Stimulated activated CD8-positive, alpha-beta memory T cell treated with anti-CD3 and anti-CD28 coated beads, Interleukin-15, amount 100 ng/mL, for 24 hours (primary cell): ENCODE results near the gene PPP1R12B.
"Not testable (repeated sequence)": the region's sequence is repeated elsewhere in the genome, so short reads cannot be mapped to it uniquely, and the experiment has no call there.

Experiments used
- DNase-seq: peaks from one replicate; pipeline ENCODE4 v3.0.0-alpha.2; 2020; ENCODE audit warnings: low read depth

Gene PPP1R12B

DNA sequence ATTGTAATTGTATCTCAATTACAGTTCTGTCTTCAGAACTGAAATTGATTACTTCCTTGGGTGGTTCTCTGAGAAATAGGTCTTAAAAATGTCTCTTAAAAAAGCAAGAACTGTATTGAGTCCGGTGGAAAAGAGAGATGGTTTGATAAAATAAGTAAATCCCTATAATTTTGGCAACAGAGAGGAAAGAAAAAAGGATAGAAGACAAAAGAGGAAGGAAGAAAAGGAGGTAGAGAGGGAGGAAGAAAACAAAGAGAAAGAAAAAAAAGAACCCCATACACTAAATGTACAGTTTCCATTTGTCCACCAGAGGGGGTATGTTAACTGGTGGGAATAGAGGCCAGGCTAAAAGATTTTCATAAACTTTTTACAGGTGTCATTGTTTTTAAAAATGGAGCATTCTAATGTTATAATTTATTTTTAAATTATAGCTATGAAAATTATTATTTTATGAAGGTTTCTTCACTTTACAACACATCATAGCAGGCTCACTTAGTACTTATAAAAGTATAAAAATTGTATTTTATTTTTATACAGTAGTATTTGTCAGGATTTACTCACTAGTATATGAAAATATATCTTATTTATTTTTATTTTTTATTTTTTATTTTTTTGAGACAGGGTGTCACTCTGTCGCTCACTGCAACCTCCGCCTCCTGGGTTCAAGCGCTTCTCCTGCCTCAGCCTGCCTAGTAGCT lies 4.7 kb upstream of the PPP1R12B start:
- no peak for DNase-seq

DNA sequence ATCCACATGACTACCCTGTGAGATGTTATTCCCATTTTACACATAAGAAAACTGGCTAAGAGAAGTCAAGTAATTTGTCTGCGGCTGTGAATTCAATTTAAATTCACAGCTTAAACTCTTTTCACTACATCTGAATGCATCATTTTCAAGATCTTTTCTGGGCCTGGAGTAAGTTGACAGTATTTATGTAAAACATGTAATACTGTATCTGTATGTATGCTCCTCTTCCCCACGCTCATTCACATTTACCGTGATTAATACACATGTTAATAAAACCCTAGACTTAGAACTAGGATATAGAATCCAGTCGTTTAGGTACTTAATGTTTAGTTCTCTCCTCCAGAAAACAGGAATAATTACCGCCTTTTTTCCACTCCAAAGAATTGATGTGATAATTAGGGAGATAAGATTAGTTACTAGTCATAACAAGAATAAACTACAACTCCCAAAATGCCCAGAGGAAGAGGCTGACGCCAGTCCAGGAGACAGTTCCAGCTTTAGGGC lies 442 bp upstream of the PPP1R12B start:
- DNase-seq = no peak

GRCh38 chr1:202349206-202349928 lies 868 bp downstream of the PPP1R12B start:
- no peak for DNase-seq

GRCh38 chr1:202351725-202352124 lies 3.2 kb downstream of the PPP1R12B start:
- no peak for DNase-seq

DNA sequence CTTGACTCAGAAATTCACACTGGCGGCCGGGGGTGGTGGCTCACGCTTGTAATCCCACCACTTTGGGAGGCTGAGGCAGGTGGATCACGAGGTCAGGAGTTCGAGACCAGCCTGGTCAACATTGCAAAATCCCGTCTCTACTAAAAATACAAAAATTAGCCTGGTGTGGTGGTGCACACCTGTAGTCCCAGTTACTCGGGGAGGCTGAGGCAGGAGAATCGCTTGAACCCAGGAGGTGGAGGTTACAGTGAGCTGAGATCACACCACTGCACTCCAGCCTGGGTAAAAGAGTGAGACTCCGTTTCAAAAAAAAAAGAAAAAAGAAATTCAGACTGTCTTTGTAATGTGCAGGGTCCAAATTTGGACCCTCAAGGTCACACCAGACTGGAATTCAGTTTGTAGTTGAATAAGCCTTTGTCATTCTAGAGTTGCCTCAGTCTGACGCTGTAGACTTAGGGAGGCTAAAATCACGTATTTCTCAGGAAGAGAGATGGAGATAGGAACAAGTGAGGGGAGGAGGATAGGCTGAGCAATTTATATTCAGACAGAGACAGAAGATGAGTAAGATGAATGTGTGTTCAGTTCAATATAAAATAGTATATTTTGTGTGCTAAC lies 4.2 kb downstream of the PPP1R12B start:
- DNase-seq = not testable (repeated sequence)

DNA sequence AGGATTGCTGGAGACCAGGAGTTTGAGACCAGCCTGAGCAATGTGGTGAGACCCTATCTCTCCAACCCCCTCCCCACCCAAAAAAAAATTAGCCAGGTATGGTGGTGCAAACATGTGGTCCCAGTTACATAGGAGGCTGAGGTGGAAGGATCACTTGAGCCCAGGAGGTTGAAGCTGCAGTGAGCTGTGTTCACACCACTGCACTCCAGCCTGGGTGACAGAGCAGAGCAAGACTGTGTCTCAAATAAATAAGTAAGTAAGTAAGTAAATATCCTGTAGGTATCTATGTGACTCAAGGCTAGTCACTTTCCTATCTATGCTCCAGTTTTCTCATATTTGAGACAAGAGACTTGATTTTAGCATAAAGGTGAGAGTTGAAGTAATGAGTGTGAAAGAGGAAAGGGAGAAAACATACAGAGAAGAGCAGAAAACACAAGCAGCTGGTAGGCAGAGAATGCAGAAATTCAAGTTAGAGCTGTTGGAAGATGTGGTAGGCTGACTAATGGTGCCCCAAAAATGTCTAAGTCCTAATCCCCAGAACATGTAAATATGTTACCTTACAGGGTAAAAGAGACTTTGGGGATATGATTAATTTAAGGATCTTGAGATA lies 7.5 kb downstream of the PPP1R12B start:
- DNase-seq = no peak

DNA sequence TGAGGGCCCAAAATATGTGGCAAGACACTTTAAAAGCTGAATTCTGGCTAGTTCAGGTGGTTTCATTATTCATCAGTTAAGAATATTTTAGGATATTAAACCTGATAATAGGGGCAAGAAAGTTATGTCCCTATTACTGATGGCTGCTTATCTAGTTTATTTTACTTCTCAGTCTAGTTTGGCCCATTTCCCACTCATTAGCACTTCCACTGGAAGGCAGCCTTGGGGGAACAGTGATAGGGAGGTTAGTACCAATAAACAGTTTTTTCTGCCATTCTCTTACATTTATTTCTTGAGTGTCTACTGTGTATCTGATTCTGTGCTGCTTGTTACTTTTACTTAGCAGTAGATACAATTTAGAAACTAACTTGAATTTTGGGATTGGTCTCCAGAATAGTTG lies 9.0 kb downstream of the PPP1R12B start:
- DNase-seq = no peak

DNA sequence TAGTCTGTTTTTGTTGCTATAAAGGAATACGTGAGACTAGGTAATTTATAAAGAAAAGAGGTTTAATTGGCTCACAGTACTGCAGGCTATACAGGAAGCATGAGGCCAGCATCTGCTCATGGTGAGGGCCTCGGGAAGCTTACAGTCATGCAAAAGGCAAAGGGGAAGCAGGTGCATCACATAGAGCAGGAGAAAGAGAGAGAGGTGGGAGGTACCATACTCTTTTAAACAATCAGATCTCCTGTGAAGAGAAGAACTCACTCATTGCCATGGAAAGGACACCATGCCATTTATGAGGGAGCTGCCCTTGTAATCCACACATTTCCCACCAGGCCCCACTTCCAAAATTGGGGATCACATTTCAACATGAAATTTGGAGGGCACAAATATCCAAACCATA lies 12.7 kb downstream of the PPP1R12B start:
- DNase-seq = no peak

- no peak for DNase-seq
Observed at GRCh38 chr1:202361701-202362100, 13.2 kb downstream of the PPP1R12B start.

DNA sequence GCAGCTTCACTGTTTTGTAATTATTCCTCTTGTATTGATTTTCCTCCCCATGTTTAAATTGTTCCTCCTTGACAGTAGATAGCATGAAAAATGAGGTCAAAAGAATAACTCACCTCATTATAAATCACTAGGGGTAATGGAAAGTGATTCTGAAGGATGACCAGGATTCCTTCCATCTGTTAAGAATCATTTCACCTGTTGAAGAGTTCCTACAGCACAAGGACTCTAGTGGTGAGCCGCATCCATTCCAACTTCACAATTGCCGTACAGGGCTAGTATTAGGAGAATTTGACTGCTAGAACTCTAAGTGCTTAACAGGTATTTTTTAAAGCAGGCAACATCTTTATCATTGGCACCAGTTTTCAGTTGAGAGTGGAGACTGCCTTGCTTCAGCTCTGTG lies 13.7 kb downstream of the PPP1R12B start:
- DNase-seq = no peak

GRCh38 chr1:202365092-202365815 lies 16.8 kb downstream of the PPP1R12B start:
- DNase-seq = no peak

- DNase-seq = no peak
Observed at GRCh38 chr1:202367271-202367670, 18.8 kb downstream of the PPP1R12B start.

DNA sequence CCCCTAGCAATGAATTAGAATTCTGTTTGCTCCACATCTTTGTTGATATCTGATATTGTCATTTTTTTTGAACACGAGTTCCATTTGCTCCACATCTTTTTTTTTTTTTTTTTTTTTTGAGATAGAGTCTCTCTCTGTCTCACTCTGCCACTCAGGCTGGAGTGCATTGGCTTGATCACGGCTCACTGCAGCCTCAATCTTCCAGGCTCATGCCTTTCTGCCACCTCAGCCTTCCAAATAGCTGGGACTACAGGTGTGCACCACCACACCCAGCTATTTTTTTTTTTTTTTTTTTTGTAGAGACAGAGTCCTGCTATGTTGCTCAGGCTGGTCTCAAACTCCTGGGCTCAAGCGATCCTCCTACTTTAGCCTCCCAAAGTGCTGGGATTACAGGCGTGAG lies 22.4 kb downstream of the PPP1R12B start:
- not testable (repeated sequence) for DNase-seq

GRCh38 chr1:202374099-202374498 lies 25.6 kb downstream of the PPP1R12B start:
- DNase-seq = no peak

DNA sequence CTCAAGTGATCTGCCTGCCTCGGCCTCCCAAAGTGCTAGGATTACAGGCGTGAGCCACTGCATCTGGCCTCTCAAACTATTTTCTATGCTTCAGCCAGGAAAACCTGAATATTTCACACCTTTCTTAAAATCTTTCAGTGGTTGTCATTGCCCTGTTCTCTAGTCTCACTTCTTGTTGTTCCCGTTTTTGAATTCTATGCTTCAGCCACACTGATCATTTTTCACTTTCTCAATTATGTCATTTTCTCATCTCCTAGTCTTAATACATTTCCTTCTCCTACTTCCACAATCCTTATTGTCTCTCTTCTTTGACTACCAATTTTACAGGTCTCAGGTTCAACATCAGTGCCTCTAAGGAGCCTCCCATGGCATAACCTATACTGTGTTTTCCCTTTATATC lies 26.7 kb downstream of the PPP1R12B start:
- DNase-seq = not testable (repeated sequence)

DNA sequence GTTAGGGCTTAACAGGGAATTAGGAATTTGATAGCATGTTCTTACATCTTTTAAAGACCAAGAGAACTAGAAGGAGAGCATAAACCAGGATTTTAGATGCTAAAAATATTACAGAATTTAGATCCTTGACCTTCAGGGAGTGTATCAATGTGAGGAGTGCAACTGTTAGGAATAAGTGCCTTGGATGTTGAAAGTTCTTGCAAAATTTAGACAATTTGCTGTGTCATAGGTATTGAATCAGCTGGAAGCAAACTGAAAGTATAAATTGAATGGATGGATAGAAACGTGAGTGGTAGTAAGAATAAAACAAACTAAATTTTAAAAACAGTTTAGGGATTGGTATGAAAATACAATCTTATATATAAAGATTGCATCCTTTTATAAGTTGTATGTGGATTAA lies 27.7 kb downstream of the PPP1R12B start:
- DNase-seq = no peak

DNA sequence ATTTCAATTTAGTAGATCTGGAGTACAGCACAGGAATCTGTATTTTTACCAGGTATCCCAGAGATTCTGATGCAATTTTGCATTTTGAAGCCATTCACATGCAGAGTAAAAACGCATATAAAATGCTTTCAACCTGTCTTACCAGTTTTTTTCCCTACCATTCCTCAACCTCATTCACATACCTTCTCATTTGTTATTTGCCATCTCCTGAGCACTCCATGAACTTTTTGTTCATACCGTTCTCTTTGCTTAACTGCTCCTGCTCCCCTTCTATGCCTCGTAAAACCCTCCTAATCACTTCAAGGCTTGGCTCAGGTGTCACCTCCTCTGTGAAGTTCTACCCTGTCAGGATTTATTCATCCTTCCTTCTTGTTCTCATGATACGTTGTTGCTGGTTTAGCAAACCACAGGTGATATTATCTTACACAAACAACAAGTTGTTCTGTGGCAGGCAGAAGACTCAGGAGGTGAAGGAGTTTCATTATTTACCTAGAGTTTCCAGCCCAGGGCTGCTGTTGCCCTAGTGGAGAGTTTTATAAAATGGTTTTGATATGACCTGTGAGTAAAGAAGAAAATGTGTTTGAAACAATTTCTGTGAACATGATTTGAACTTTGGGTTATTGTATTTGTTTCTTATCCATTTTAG lies 31.5 kb downstream of the PPP1R12B start:
- not testable (repeated sequence) for DNase-seq

- DNase-seq = not testable (repeated sequence)
Observed at GRCh38 chr1:202380535-202380934, 32.0 kb downstream of the PPP1R12B start.

DNA sequence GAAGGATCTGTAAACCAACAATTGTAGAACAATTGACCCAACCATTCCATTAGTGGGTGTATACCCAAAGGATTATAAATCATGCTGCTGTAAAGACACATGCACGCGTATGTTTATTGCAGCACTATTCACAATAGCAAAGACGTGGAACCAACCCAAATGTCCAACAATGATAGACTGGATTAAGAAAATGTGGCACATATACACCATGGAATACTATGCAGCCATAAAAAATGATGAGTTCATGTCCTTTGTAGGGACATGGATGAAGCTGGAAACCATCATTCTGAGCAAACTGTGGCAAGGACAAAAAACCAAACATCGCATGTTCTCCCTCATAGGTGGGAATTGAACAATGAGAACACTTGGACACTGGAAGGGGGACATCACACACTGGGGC lies 33.4 kb downstream of the PPP1R12B start:
- DNase-seq = not testable (repeated sequence)

- not testable (repeated sequence) for DNase-seq
Observed at GRCh38 chr1:202395831-202396230, 47.3 kb downstream of the PPP1R12B start.

DNA sequence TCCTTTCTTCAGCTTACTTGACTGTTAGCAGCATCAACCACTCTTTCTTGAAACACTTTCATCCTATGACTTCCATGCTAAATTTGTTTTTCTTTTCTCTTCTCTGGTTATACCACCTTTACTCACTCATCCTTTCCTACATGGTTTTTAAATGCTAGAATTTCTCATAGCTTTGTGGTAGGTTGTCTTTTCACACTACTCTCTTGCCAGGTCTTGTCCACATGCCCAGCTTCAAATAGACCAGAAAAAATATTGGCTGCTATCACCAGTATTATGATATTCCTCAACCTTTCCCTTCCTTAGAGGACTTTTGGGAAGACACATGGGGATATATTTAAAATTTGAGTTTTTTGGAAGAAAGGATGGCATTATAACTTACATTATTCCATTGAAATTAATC lies 48.8 kb downstream of the PPP1R12B start:
- no peak for DNase-seq
